GM19452 (cell line): ENCODE data around the gene HDLBP.

Experiments
- ATAC-seq: cut with Tn5 transposase; IDR thresholded peaks from one replicate; pipeline ENCODE4 v1.9.1; 2021; ENCODE audit not compliant: unreplicated experiment

Gene HDLBP

DNA sequence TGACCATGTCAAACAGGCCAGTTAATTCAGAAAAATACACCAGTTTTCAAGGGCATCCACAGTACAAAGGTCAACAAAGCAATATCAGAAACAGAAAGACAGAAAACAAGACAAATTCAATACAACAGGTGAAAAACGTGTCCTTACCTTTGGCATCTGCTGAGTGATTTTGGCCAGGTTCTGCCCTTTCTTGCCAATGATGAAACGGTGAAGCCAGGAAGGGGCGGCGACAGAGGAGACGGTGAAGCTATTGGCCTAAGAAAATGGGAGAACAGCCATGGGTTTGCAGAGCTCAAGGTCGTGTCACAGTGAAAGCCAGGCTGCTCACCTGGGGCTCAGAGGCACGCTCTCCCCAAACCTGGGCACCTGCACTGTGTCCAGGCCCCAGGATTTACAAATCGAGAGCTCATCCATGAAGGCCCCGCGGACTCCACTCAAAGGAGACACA lies 60.5 kb downstream of the HDLBP start:
- no peak for ATAC-seq

DNA sequence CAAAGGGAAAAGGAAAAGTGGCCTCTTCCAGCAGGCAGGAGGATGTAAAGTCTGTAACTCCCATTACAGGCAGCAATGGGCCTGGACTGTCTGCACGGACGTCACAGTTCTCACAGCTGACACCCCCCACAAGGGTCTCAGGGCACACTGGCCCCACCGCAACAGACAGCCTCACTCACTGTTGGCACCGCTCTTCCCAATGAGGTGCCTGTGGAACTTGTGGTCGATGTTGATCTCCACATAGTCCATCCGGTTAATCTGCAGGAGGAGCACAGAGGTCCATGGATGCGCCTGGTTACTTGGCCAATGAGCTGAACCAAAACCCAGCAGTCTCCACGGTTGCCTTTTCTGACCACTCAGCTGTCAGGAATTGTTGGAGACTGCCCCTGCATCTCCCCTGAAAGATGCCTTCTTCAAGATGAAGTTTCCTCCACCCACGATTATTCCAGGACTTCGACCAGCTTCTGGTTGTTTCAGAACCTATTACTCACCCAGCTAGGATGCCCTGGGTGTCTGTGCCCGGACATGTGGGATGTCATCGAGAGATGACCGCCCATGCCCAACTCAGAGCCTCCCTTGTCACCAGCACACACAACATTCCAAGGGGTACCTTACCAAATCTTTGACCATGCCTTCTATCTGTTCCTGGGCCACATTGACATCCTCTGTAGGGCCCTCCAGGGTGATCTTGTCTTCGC lies 62.5 kb downstream of the HDLBP start:
- ATAC-seq, result no peak

DNA sequence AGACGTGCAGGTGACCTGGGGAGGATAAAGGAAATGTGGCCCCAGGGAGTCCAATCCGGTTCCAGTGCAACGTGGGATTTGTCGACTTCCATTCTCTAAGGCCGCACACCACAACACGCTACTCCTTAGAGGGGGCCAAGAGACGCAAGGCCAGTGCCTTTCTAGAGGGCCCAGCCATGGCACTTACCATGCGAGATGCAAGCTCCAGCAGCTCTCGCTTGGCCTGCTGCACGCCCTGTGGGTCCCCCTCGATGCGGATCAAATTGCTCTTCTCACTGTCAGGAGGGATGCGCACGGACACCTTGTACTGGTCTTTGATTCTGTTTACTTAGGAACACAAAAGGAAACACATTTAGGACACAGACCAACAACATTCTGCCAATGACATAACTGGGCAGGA lies 65.8 kb downstream of the HDLBP start:
- ATAC-seq, result no peak

DNA sequence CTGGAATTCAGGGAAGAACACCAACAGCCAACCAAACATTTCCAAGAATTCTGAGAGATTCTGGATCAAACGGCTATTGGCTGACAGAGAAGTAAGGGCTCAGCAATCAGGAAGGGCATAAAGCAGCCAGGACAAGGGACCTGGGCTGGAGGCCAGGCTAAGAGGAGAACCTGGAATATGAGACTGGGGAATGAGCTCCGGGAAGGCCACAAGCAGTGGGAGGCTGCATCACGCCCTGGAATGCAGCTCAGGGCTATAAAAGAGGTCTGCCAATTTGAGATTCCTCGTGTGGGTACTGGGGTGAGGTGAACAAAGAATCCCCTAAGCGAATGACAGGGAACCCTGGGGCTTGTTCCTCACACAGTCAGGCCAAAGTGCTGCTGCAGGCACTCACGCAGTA lies 66.6 kb downstream of the HDLBP start:
- ATAC-seq, result no peak

DNA sequence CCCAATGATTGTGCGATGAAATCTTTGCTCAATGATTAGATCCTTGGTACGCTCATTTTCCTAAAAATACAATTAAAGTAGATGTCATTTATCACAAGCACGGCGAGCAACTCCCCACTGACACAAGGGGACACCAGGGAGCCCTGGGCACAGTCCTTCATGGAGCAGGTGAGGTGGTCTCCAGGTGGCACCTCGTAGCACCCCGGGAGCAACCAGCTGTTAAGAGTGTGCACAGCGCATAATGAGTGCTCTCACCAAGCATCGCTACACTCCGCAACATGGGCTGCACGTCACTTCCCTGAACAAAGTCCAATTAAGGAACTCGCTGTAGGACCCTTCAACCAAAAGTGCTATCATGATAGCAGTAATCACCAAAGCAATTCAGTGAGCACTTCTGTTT lies 67.2 kb downstream of the HDLBP start:
- no peak for ATAC-seq

- no peak for ATAC-seq
Observed at GRCh38 chr2:241244368-241244767, 71.1 kb downstream of the HDLBP start.

DNA sequence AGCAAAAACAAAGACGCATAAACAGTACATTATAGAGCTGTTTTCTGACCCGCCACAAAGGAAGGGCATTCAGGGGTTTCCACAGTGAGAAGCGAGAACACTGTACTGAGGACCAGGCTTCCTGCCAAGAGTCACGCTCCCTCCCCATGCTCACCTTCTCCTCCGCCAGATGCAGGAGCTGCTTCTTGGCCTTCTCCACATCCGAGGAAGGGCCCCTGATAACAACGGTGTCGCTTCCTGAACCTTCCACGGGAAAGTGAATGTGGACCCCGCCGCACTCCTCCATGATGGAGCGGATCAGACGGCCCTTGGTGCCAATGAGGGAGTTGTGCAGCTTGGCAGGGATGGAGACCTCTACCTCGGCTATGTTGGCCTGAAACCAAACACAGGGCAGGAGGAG lies 73.2 kb downstream of the HDLBP start:
- no peak for ATAC-seq

DNA sequence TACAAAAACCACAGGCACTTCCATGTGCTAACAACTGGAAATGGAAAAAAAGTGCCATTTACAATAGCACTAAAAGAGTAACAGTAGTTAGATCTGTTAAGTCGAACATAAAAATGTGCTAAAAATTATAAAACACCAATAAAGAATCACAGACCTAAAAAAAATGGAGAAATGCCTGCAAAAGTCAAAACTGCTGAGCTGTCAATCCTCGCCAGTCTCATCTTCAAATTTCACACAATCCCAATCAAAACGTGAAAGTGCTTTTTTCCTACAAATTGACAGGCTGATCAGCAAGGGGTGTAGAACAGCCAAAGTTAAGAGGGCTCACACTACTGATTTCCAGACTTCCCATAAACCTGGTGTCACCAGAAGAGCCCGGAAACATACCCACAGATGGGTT lies 73.8 kb downstream of the HDLBP start:
- no peak for ATAC-seq

GRCh38 chr2:241240320-241241004 lies 75.0 kb downstream of the HDLBP start:
- ATAC-seq, result no peak

- no peak for ATAC-seq
Observed at GRCh38 chr2:241239552-241240202, 75.8 kb downstream of the HDLBP start.

- ATAC-seq, result no peak
Observed at GRCh38 chr2:241238693-241239198, 76.7 kb downstream of the HDLBP start.

DNA sequence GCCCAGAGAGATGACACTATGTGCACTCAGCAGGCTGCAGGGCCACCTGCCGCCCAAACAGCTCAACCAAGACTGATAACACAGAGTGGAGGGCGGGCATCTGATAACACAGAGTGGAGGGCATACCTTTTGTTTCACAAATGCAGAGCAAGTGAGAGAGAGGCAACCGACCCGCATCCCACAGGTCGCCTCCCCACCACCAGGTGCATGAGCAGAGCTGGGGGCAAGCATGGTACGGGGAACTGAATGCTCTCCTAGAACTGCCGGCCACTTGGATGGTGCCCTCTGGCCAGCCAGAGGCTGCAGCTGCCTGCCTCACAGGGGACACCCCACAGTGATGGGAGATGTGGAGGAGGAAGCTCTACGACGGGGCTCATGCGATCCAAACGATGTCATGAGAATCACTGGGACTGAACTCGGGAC lies 77.5 kb downstream of the HDLBP start:
- ATAC-seq, result no peak

DNA sequence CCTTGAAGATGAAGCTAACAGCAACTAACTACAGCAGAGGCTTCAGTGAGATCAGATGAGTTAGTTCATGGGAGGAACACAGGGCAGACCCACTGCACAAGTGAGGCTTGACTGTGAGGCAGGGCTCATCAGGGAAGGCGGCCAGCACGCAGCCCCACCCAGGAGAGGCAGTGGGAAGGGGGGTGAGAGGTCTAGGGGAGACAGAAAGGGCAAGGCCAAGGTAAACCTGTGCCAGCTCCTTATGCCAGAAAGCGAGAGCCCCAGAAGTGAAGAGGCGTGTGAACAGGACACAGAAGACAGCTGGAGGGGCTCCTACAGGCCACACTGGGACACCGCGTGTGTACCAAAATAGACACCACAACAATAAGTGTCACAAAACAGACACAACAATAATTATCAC lies 78.4 kb downstream of the HDLBP start:
- ATAC-seq, result no peak

DNA sequence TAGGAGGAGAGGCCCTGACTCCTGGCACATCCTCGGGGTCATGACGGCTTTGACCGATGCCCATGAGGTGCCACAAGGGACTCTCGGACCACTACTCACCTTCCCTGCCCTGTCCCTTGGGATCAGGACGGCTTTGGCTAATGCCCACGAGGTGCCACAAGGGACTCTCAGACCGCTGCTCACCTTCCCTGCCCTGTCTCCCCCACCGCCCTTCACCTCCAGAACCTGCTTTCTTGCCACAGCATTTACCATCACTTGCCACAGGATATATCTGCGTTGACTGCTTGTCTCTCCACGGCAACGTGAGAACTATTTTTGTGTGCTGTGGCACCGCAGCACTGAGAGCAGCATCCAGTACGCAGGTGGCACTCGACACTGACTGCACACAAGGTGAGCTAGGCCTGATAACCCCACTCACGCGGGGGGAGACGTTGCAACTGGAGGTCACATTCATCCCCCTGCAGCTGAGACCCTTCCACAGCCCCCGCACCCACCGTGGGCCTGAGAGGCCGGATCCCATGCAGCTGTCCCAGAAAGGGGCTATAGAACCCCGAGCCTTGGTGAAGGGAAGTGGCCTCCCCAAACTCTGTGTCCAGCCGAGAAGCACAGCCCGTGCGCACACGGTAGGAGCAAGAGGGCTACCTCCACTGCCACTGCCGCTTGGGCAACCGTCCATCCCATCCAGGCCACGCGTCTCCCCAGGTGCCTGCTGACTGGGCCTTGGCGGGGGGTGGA lies 79.4 kb downstream of the HDLBP start:
- no peak for ATAC-seq

GRCh38 chr2:241234962-241235740 lies 80.3 kb downstream of the HDLBP start:
- ATAC-seq, result no peak

DNA sequence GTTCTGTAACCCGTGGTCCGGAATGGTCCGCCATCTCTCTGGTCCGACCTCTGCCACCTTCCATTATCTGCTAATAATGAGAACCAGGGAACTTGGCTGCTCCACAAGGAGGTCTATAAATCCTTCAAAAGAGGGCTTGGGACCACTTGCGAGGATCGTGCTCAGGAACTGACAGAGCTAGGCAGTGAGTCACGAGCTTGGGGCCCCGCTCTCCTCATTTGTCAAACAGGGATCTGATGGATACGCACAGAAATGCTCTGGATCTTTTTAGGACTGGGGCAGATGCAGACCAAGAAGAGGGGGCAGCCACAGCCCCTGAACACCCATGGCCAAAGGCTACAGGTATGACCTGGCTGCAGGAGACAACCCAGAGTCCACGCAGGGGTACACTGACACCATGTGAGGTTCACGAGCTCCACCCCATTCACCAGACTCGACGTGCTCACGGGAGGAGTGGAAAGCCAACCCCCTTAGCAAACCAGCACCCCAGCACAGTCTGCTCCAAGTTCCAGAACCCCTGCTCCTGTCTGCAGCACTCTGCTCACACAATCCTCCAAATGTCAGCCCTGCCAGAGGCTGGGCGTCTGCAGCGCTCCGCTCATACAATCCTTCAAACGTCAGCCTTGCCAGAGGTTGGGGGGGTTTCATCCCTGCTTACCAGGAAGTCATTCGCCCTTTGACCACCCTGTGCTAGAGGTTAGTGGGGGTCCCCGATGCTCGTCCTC lies 81.2 kb downstream of the HDLBP start:
- ATAC-seq, result no peak

DNA sequence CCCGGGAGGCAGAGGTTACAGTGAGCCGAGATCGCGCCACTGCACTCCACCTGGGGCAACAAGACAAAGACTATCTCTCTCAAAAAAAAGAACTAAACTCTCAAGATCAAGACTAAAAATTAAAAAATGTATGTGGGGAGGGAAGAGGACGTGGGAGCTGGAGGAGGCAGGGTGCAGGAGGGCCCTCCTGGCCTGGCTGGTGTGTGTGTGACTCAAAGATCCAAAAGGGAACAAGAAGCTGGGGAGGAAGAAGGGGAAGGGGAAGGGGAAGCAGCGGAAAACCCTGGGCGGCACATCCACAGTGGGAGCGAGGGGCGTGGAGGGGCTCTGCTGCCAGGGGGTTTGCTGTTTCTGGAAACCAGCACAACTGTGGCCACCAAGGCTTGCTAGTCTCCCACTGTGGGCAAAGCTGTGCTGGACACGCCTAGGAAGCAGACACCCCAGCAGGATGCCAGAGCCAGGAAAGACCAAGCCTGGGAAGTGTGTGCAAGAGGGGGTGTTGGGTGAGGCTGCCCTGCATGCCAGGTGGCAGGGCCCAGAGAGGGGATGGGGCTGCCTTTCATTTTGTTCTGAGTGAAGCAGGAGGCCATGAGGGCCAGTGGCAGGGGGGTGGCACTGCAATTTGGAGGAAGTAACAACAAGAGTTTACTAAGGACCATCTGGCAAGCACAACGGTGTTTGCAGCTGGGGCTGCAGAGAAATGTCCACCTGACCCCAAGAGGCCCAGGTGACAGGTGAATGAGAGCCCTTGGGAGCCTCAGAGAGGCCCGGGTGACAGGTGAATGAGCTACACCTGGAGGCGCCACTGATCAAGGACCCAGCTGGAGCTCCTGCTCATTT lies 82.5 kb downstream of the HDLBP start:
- no peak for ATAC-seq

GRCh38 chr2:241230435-241230834 lies 85.0 kb downstream of the HDLBP start:
- no peak for ATAC-seq
